Endothelial cell of umbilical vein (primary cell): ENCODE results near the gene ANXA6. TPM values are rescaled to one million over a fixed set of nuclear protein-coding genes. Genes with fewer than 3 reads are reported as not detected.
A peak's percentile ranks its signal among the peaks of the same experiment; 100 is the strongest.

Experiments
- BruUV-seq: library from RNA; stranded (reverse); fragments of 400-500 nt; replicated peaks from 2 replicates; lab custom pipeline; 2021; lab: Mats Ljungman, UMichigan
- CTCF ChIA-PET: fragments of 300-600, 350-600 bp; sonication (Branson Sonifier 250); formaldehyde crosslinking; loops from one replicate; lab custom pipeline; 2021; ENCODE audit warnings: antibody characterized with exemption, inconsistent platforms; lab: Charles Lee
- POLR2A ChIA-PET: fragments of 300-600, 350-600 bp; sonication (Branson Sonifier 250); formaldehyde crosslinking; loops from one replicate; lab custom pipeline; 2021; ENCODE audit warnings: antibody characterized with exemption, inconsistent platforms; lab: Charles Lee
- DNase-seq: peaks from one replicate; pipeline ENCODE4 v3.0.0-alpha.2; 2011; ENCODE audit warnings: low read depth, low spot score
- FAIRE-seq: peaks from 2 replicates; lab custom pipeline; 2011; peaks lifted over from hg19 to GRCh38; lab: Jason Lieb, UNC
- H2AFZ ChIP-seq: 2 replicates; pipeline ENCODE4 v1.6.0; 2012; ENCODE audit warnings: low read depth, low read length, control low read depth, inconsistent platforms
- H3K27ac ChIP-seq: 2 replicates; pipeline ENCODE4 v1.5.1; 2011; ENCODE audit warnings: low read depth, mild to moderate bottlenecking, control low read depth, low read length, moderate library complexity; ENCODE audit not compliant: insufficient read depth
- H3K27me3 ChIP-seq, 2 experiments: 2 replicates each; pipeline versions ENCODE4 v1.6.0 to v1.6.1; 2011; ENCODE audit warnings: low read length in 2 of 2, mixed read lengths in 1 of 2; ENCODE audit not compliant: control insufficient read depth in 2 of 2, insufficient read depth in 2 of 2
- H3K36me3 ChIP-seq, 2 experiments: 2 replicates in 1 of 2; 3 replicates in 1 of 2; pipeline ENCODE4 v1.5.1; 2011; ENCODE audit warnings: low read length in 2 of 2, mild to moderate bottlenecking in 1 of 2, moderate library complexity in 1 of 2; ENCODE audit not compliant: control insufficient read depth in 2 of 2, insufficient read depth in 2 of 2; ENCODE audit errors: extremely low read depth in 1 of 2
- H3K4me1 ChIP-seq: 3 replicates; pipeline ENCODE4 v1.5.1; 2011; ENCODE audit warnings: mild to moderate bottlenecking, low read length; ENCODE audit not compliant: control insufficient read depth, insufficient read depth; ENCODE audit errors: extremely low read depth
- H3K4me2 ChIP-seq: 2 replicates; pipeline ENCODE4 v1.6.1; 2011; ENCODE audit warnings: low read length, control low read depth, mixed read lengths; ENCODE audit not compliant: insufficient read depth
- H3K4me3 ChIP-seq, 3 experiments: fragments of 200-600 bp in 1 of 3; sonication (generic), shearing (Covaris generic) in 1 of 3; replicated peaks in 1 of 3; 2 replicates each; pipeline ENCODE4 v1.5.1; 2011 to 2016; ENCODE audit warnings: control low read depth in 3 of 3, low read length in 3 of 3, mild to moderate bottlenecking in 2 of 3, inconsistent platforms in 1 of 3, low read depth in 1 of 3, moderate library complexity in 1 of 3; ENCODE audit not compliant: insufficient read depth in 1 of 3
- H3K79me2 ChIP-seq: 2 replicates; pipeline ENCODE4 v1.6.0; 2012; ENCODE audit warnings: low read length, inconsistent platforms; ENCODE audit not compliant: control insufficient read depth, insufficient read depth
- H3K9ac ChIP-seq: replicated peaks from 2 replicates; pipeline ENCODE3; 2011; ENCODE audit warnings: low read length, control low read depth; ENCODE audit not compliant: insufficient read depth; ENCODE audit errors: extremely low read depth
- H3K9me1 ChIP-seq: replicated peaks from 3 replicates; pipeline ENCODE4 v1.6.0; 2011; ENCODE audit warnings: mild to moderate bottlenecking, low read length; ENCODE audit not compliant: control insufficient read depth, insufficient read depth; ENCODE audit errors: extremely low read depth
- H3K9me3 ChIP-seq: replicated peaks from 2 replicates; pipeline ENCODE4 v1.5.1; 2012; ENCODE audit warnings: low read length, inconsistent platforms; ENCODE audit not compliant: control insufficient read depth, insufficient read depth
- H4K20me1 ChIP-seq: replicated peaks from 2 replicates; pipeline ENCODE3; 2011; ENCODE audit warnings: mild to moderate bottlenecking, low read length; ENCODE audit not compliant: control insufficient read depth, insufficient read depth; ENCODE audit errors: extremely low read depth
- EZH2 ChIP-seq: IDR thresholded peaks from 2 replicates; pipeline ENCODE4 v1.6.1; 2012; ENCODE audit warnings: borderline replicate concordance, low read depth, mild to moderate bottlenecking, moderate library complexity, low read length, inconsistent platforms; ENCODE audit not compliant: severe bottlenecking
- FOS ChIP-seq: IDR thresholded peaks from 2 replicates; pipeline ENCODE4 v1.6.1; 2011; ENCODE audit warnings: mild to moderate bottlenecking, low read length, moderate library complexity, borderline replicate concordance; ENCODE audit not compliant: insufficient read depth
- GATA2 ChIP-seq: IDR thresholded peaks from 2 replicates; pipeline ENCODE4 v1.7.0; 2011; ENCODE audit warnings: low read depth, mild to moderate bottlenecking, moderate library complexity, mixed read lengths, low read length; ENCODE audit not compliant: insufficient read length, insufficient read depth
- JUN ChIP-seq: IDR thresholded peaks from 2 replicates; pipeline ENCODE4 v1.6.1; 2011; ENCODE audit warnings: borderline replicate concordance, low read depth; ENCODE audit not compliant: insufficient read length, insufficient read depth
- MYC ChIP-seq: IDR thresholded peaks from one replicate; pipeline ENCODE4 v1.6.1; 2011; ENCODE audit warnings: mild to moderate bottlenecking, low read depth, low read length
- POLR2A ChIP-seq: IDR thresholded peaks from 2 replicates; pipeline ENCODE4 v1.6.1; 2012; ENCODE audit warnings: low read depth, mild to moderate bottlenecking, control low read depth, low read length
- POLR2AphosphoS5 ChIP-seq: IDR thresholded peaks from 2 replicates; pipeline ENCODE4 v1.6.1; 2012; ENCODE audit warnings: low read depth, mild to moderate bottlenecking, control low read depth, low read length, moderate library complexity; ENCODE audit not compliant: insufficient read depth
- dilution Hi-C: fragments of 300-500 bp; cut with MboI; formaldehyde crosslinking; loops from one replicate; pipeline ENCODE4 v1.15.0; 2019; ENCODE audit warnings: low sequenced_read_pairs; ENCODE audit not compliant: extremely low pct_ligation_motif_present
- intact Hi-C: fragments of 100-400 bp; cut with micrococcal nuclease; formaldehyde crosslinking; loops from one replicate; pipeline ENCODE4 v1.10.0; 2022
- polyA plus RNA-seq, 4 experiments: library from polyadenylated mRNA; depleted of rRNA in 3 of 4; stranded (reverse) in 3 of 4; unstranded in 1 of 4; fragments of >200 nt; gene quantifications; 2 replicates each; pipeline versions ENCODE4 v1.2.1 to v1.2.3, GENCODE V29; 2011 to 2012; ENCODE audit warnings: missing spikeins in 1 of 4
- total RNA-seq: library from RNA; stranded (reverse); gene quantifications from 2 replicates; pipeline ENCODE4 v1.2.3, GENCODE V29; 2021
- TF ChIP-seq, protein P1 (sequence below), 2 donors: IDR thresholded peaks; 1 replicate in 1 of 2; 2 replicates in 1 of 2; pipeline ENCODE4 v1.5.1; 2011; ENCODE audit warnings: low read length in 2 of 2, mild to moderate bottlenecking in 2 of 2, moderate library complexity in 2 of 2, control low read depth in 1 of 2, inconsistent platforms in 1 of 2, low read depth in 1 of 2; ENCODE audit not compliant: insufficient read depth in 1 of 2; ENCODE audit errors: extremely low read depth in 1 of 2
- TF ChIP-seq, protein P2 (sequence below): IDR thresholded peaks from 2 replicates; pipeline ENCODE4 v1.6.1; 2011; ENCODE audit not compliant: insufficient read depth, insufficient read length

The ANXA6 gene
- total and polyA plus RNA-seq, 2 donors (not counting 3 experiments of a cell fraction or from before 2014, with no cell fraction given): 195 to 266 TPM

DNA sequence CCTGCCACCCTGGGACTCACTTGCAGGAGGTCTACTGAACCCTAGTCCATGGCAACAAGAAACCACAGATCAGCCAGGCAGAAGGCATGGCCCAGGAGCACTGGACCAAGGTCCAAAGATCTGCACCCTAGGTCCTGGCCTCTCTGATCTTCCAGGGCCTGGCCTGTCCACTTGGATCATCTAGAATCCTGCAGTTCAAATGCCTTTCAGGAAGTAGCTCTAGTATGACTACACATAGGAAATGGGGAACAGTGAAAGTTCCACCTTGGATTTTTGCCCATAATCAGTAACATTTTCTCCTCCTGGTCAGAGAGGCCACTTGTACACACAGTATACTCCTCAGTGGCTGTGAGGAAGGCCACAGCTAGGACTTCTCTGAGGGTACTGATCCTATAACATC is 11.5 kb downstream of the ANXA6 start:
- dilution Hi-C loops (no loop called here), intact Hi-C loops (no loop called here)
- FAIRE-seq: peak; percentile 75
- no peaks in the 10 kb centered on the region for H3K9me1 ChIP-seq
- H3K79me2 ChIP-seq: peaks cover 47% of the 10 kb centered on the region
- no peaks in the 10 kb centered on the region for H3K27me3 ChIP-seq
- TF ChIP-seq, protein P1, sequence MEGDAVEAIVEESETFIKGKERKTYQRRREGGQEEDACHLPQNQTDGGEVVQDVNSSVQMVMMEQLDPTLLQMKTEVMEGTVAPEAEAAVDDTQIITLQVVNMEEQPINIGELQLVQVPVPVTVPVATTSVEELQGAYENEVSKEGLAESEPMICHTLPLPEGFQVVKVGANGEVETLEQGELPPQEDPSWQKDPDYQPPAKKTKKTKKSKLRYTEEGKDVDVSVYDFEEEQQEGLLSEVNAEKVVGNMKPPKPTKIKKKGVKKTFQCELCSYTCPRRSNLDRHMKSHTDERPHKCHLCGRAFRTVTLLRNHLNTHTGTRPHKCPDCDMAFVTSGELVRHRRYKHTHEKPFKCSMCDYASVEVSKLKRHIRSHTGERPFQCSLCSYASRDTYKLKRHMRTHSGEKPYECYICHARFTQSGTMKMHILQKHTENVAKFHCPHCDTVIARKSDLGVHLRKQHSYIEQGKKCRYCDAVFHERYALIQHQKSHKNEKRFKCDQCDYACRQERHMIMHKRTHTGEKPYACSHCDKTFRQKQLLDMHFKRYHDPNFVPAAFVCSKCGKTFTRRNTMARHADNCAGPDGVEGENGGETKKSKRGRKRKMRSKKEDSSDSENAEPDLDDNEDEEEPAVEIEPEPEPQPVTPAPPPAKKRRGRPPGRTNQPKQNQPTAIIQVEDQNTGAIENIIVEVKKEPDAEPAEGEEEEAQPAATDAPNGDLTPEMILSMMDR (IDR thresholded peaks at IDR 0.05; ENCODE audit: extremely low read depth in 1 of 2, insufficient read depth in 1 of 2, low read depth in 1 of 2, low read length in 2 of 2): no peak
- TF ChIP-seq POLR2AphosphoS5 (no peak), JUN (no peak), POLR2A (no peak), MYC (no peak), GATA2 (no peak), EZH2 (no peak), FOS (no peak)
- TF ChIP-seq, protein P2, sequence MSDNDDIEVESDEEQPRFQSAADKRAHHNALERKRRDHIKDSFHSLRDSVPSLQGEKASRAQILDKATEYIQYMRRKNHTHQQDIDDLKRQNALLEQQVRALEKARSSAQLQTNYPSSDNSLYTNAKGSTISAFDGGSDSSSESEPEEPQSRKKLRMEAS: no peak
- ChIA-PET CTCF (interaction anchor here (0.9 to 2.8 kb wide), 8 partner anchors 12 to 144 kb away, joined by 3 to 18 read pairs (median 6); partner anchors contain the start of gene ANXA6), POLR2A (no interaction called here)
- peaks cover 19% of the 10 kb centered on the region for H3K4me1 ChIP-seq
- no peak overlapping the region for H3K9ac ChIP-seq
- H3K4me2 ChIP-seq: no peak overlapping the region
- H3K36me3 ChIP-seq: peaks cover 12 to 31% of the 10 kb centered on the region in 2 experiments
- no peak overlapping the region for H3K27ac ChIP-seq
- no peaks in the 10 kb centered on the region for H3K9me3 ChIP-seq
- no TSS peak for BruUV-seq
- peaks cover 2% of the 10 kb centered on the region for H4K20me1 ChIP-seq
- no peak overlapping the region for H3K4me3 ChIP-seq
- H2AFZ ChIP-seq: no peak overlapping the region
- peak; percentile 31 for DNase-seq
